ENCODE measurements around the gene TMEM59. TPM values are rescaled to one million over a fixed set of nuclear protein-coding genes. Genes with fewer than 3 reads are reported as not detected.

The TMEM59 gene
- total RNA-seq, 1 experiment from 2014 or later: 121 TPM

- H3K9me3 ChIP-seq (ENCODE audit: control insufficient read depth in 1 of 2, insufficient read depth in 1 of 2, low read depth in 1 of 2, low read length in 2 of 2): no peaks in the 10 kb centered on the region
- no TSS peak for BruUV-seq (replicated peaks)
- no peak overlapping the region for H3K4me2 ChIP-seq (ENCODE audit: low read length)
- H3K9me2 ChIP-seq (ENCODE audit: insufficient read depth): no peaks in the 10 kb centered on the region
- no peak overlapping the region for H3K27ac ChIP-seq (ENCODE audit: low read depth, low read length)
- H3K27me3 ChIP-seq (ENCODE audit: insufficient read depth, low read length): no peaks in the 10 kb centered on the region
- ATAC-seq (no peak), DNase-seq (ENCODE audit: low read depth, low spot score) (no peak)
- no peaks in the 10 kb centered on the region; a peak in 1 of 4 replicates for H3K36me3 ChIP-seq (ENCODE audit: control insufficient read depth in 1 of 2, insufficient read depth in 2 of 2, low read length in 2 of 2)
- CTCF ChIA-PET: no interaction called here
- POLR2A ChIA-PET: no interaction called here
- RAD21 ChIA-PET (ENCODE audit: low non-redundant PET in 1 of 2, low total read pairs in 2 of 2, uncharacterized antibody in 2 of 2, unreplicated experiment in 2 of 2): no interaction called here
- H3K9ac ChIP-seq (ENCODE audit: low read length): no peak overlapping the region
- intact Hi-C loops (cut with micrococcal nuclease): no loop called here
- H2AFZ ChIP-seq (ENCODE audit: low read depth, low read length, poor library complexity, severe bottlenecking): no peak overlapping the region
- TF ChIP-seq SP1 (IDR thresholded peaks at IDR 0.05; ENCODE audit: low read depth): no peak
- no peak for TF ChIP-seq CTCF (IDR thresholded peaks at IDR 0.05 in 2 of 3, conservative IDR thresholded peaks at IDR 0.05 in 1 of 3; ENCODE audit: borderline replicate concordance in 1 of 3, insufficient read depth in 1 of 3, low read depth in 2 of 3, low read length in 2 of 3)
- TF ChIP-seq POLR2AphosphoS5 (IDR thresholded peaks at IDR 0.05; ENCODE audit: low read depth, low read length): no peak
- no peak for TF ChIP-seq ELF1 (IDR thresholded peaks at IDR 0.05; ENCODE audit: borderline replicate concordance, low read depth)
- TF ChIP-seq, protein P1, sequence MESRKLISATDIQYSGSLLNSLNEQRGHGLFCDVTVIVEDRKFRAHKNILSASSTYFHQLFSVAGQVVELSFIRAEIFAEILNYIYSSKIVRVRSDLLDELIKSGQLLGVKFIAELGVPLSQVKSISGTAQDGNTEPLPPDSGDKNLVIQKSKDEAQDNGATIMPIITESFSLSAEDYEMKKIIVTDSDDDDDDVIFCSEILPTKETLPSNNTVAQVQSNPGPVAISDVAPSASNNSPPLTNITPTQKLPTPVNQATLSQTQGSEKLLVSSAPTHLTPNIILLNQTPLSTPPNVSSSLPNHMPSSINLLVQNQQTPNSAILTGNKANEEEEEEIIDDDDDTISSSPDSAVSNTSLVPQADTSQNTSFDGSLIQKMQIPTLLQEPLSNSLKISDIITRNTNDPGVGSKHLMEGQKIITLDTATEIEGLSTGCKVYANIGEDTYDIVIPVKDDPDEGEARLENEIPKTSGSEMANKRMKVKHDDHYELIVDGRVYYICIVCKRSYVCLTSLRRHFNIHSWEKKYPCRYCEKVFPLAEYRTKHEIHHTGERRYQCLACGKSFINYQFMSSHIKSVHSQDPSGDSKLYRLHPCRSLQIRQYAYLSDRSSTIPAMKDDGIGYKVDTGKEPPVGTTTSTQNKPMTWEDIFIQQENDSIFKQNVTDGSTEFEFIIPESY (IDR thresholded peaks at IDR 0.05; ENCODE audit: extremely low read depth, insufficient replicate concordance, low read length): no peak
- no peak for TF ChIP-seq EZH2 (IDR thresholded peaks at IDR 0.05)
- no peak for TF ChIP-seq POLR2A (IDR thresholded peaks at IDR 0.05; ENCODE audit: borderline replicate concordance, extremely low read depth, insufficient read depth, insufficient read length)
- TF ChIP-seq MAX (IDR thresholded peaks at IDR 0.05): no peak
- TF ChIP-seq EZH2phosphoT487 (IDR thresholded peaks at IDR 0.05; ENCODE audit: borderline replicate concordance): no peak
- H3K79me2 ChIP-seq (ENCODE audit: insufficient read depth, low read length): no peaks in the 10 kb centered on the region
- no peak overlapping the region for H3K4me3 ChIP-seq (replicated peaks in 1 of 2; ENCODE audit: low read depth in 1 of 2, low read length in 2 of 2)
- H3K4me1 ChIP-seq (ENCODE audit: control insufficient read depth in 1 of 2, insufficient read depth in 2 of 2, low read length in 2 of 2): no peaks in the 10 kb centered on the region
- H4K20me1 ChIP-seq (ENCODE audit: insufficient read depth): no peaks in the 10 kb centered on the region
Observed at GRCh38 chr1:54094001-54094729, 41.2 kb upstream of the TMEM59 start.
